Transverse colon (tissue), 4 donors: ENCODE data around the gene TRMU.

Source experiments
- CTCF ChIP-seq, 5 experiments: fragments of 200-600 bp in 3 of 5; fragments of 450-650 bp in 2 of 5; sonication (generic) in 3 of 5; IDR thresholded peaks; 1 replicate in 2 of 5; 2 replicates in 3 of 5; pipeline ENCODE4 v1.5.1; 2016 to 2017; ENCODE audit warnings: antibody characterized with exemption in 5 of 5, inconsistent platforms in 3 of 5, mild to moderate bottlenecking in 2 of 5, moderate library complexity in 1 of 5
- EP300 ChIP-seq: sonication (generic); formaldehyde crosslinking; IDR thresholded peaks from one replicate; pipeline ENCODE4 v1.6.1; 2017; ENCODE audit warnings: antibody characterized with exemption, low read depth
- POLR2A ChIP-seq: fragments of 450-650 bp; IDR thresholded peaks from one replicate; pipeline ENCODE4 v1.6.1; 2016; ENCODE audit warnings: antibody characterized with exemption, mild to moderate bottlenecking, moderate library complexity
- POLR2AphosphoS5 ChIP-seq, 3 donors: sonication (generic); formaldehyde crosslinking; IDR thresholded peaks; one replicate each; pipeline ENCODE4 v1.6.1; 2016; ENCODE audit warnings: antibody characterized with exemption in 3 of 3

GRCh38 chr22:46360891-46361290 lies 25.4 kb downstream of the TRMU start:
- TF ChIP-seq CTCF (IDR thresholded peaks at IDR 0.05) (no peak), POLR2AphosphoS5 (IDR thresholded peaks at IDR 0.05) (no peak), POLR2A (no peak), EP300 (no peak)
